ENCODE measurements around the gene SIK3.

DNA sequence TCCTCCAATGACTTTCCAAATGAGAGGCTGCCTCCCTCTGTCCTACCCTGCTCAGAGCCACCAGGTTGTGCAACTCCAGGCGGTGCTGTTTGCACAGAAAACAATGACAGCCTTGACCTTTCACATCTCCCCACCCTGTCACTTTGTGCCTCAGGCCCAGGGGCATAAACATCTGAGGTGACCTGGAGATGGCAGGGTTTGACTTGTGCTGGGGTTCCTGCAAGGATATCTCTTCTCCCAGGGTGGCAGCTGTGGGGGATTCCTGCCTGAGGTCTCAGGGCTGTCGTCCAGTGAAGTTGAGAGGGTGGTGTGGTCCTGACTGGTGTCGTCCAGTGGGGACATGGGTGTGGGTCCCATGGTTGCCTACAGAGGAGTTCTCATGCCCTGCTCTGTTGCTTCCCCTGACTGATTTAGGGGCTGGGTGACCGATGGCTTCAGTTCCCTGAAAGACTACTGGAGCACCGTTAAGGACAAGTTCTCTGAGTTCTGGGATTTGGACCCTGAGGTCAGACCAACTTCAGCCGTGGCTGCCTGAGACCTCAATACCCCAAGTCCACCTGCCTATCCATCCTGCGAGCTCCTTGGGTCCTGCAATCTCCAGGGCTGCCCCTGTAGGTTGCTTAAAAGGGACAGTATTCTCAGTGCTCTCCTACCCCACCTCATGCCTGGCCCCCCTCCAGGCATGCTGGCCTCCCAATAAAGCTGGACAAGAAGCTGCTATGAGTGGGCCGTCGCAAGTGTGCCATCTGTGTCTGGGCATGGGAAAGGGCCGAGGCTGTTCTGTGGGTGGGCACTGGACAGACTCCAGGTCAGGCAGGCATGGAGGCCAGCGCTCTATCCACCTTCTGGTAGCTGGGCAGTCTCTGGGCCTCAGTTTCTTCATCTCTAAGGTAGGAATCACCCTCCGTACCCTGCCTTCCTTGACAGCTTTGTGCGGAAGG is 265.6 kb downstream of the SIK3 start:
- TF ChIP-seq, protein P1, sequence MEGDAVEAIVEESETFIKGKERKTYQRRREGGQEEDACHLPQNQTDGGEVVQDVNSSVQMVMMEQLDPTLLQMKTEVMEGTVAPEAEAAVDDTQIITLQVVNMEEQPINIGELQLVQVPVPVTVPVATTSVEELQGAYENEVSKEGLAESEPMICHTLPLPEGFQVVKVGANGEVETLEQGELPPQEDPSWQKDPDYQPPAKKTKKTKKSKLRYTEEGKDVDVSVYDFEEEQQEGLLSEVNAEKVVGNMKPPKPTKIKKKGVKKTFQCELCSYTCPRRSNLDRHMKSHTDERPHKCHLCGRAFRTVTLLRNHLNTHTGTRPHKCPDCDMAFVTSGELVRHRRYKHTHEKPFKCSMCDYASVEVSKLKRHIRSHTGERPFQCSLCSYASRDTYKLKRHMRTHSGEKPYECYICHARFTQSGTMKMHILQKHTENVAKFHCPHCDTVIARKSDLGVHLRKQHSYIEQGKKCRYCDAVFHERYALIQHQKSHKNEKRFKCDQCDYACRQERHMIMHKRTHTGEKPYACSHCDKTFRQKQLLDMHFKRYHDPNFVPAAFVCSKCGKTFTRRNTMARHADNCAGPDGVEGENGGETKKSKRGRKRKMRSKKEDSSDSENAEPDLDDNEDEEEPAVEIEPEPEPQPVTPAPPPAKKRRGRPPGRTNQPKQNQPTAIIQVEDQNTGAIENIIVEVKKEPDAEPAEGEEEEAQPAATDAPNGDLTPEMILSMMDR (IDR thresholded peaks at IDR 0.05), result no peak
- no peak for TF ChIP-seq EZH2 (IDR thresholded peaks at IDR 0.05)

Measured in neural progenitor cell (in vitro differentiated cells).